SH-SY5Y (cell line): Measurements from ENCODE around the gene DMD.

Experiments
- GATA2 ChIP-seq: IDR thresholded peaks from 2 replicates; pipeline ENCODE4 v1.6.1; 2011; ENCODE audit warnings: mild to moderate bottlenecking, low read depth, low read length
- GATA3 ChIP-seq: IDR thresholded peaks from 2 replicates; pipeline ENCODE4 v1.6.1; 2011; ENCODE audit warnings: low read depth, mild to moderate bottlenecking, low read length, moderate library complexity

DNA sequence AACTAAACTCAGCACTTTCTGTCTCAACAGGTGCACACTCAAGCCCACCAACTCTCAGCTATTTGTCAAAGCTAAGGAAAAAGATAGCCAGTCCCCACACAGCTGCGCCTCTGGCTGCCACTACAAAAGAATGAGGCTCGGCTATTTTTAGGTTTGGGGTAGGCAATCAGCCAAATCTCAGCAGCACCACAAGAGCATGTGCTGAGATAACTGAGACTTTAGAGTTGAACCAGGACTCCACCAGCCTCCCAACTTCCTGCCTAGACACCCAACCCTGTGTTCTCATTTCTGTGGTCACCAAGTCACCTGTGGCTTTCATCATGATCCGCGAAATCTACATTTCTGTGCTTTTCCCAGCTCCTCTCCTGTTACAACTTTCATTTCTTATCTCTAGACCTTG lies 28.0 kb downstream of the DMD start:
- no peak for TF ChIP-seq GATA3
- TF ChIP-seq GATA2, result no peak
